AG04449 (cell line): Measurements from ENCODE around the gene MAML1.
"Not testable (repeated sequence)": the region's sequence is repeated elsewhere in the genome, so short reads cannot be mapped to it uniquely, and the experiment has no call there.

Experiments
- CTCF ChIA-PET: fragments of 350-600 bp; formaldehyde crosslinking; extraction: SDS; loops from one replicate; lab custom pipeline; 2021; ENCODE audit warnings: antibody characterized with exemption; lab: Yijun Ruan, JAX
- POLR2A ChIA-PET: fragments of 400-600, 350-600 bp; formaldehyde crosslinking; extraction: SDS; loops from one replicate; lab custom pipeline; 2020; ENCODE audit warnings: antibody characterized with exemption, inconsistent platforms; lab: Yijun Ruan, JAX
- DNase-seq: peaks from one replicate; pipeline ENCODE4 v3.0.0-alpha.2; 2010; ENCODE audit warnings: low read depth, low spot score
- H3K4me3 ChIP-seq: 2 replicates; pipeline ENCODE4 v1.5.1; 2011; ENCODE audit warnings: low read depth, mild to moderate bottlenecking, control low read depth, low read length
- CTCF ChIP-seq: IDR thresholded peaks from one replicate; pipeline ENCODE4 v1.5.1; 2011; ENCODE audit warnings: mild to moderate bottlenecking, moderate library complexity, low read length, control low read depth, inconsistent platforms; ENCODE audit not compliant: insufficient read depth; ENCODE audit errors: missing control alignments

MAML1 gene

GRCh38 chr5:179781846-179782245 is 49.2 kb downstream of the MAML1 start:
- ChIA-PET POLR2A (interaction anchor here (0.6 kb wide), 1 partner anchor 888 kb away, joined by 3 read pairs; no protein-coding TSS in a partner anchor), CTCF (interaction anchor here (0.7 to 4.1 kb wide), 5 partner anchors 10 to 19 kb away, joined by 3 to 30 read pairs (median 4); partner anchors contain the start of gene LTC4S)
- no peak for TF ChIP-seq CTCF
- no peak overlapping the region for H3K4me3 ChIP-seq
- DNase-seq, result no peak

- no peak for DNase-seq
- no peak for TF ChIP-seq CTCF
- CTCF ChIA-PET, result interaction anchor here (0.9 to 4.1 kb wide), 5 partner anchors 9 to 20 kb away, joined by 3 to 30 read pairs (median 5); no protein-coding TSS in a partner anchor
- POLR2A ChIA-PET, result no interaction called here
- no peak overlapping the region for H3K4me3 ChIP-seq
Observed at GRCh38 chr5:179783128-179783527, 50.5 kb downstream of the MAML1 start.

- POLR2A ChIA-PET, result no interaction called here
- no peak for DNase-seq
- H3K4me3 ChIP-seq, result no peak overlapping the region
- no peak for TF ChIP-seq CTCF
- CTCF ChIA-PET, result interaction anchor here (1.4 to 2.0 kb wide), 3 partner anchors 10 to 24 kb away, joined by 3 to 7 read pairs (median 3); no protein-coding TSS in a partner anchor
Observed at GRCh38 chr5:179786861-179787260, 54.2 kb downstream of the MAML1 start.

GRCh38 chr5:179788193-179788854 is 55.7 kb downstream of the MAML1 start:
- POLR2A ChIA-PET, result no interaction called here
- CTCF ChIA-PET, result interaction anchor here (0.6 to 2.0 kb wide), 6 partner anchors 8 to 25 kb away, joined by 3 to 7 read pairs (median 4); no protein-coding TSS in a partner anchor
- H3K4me3 ChIP-seq, result no peak overlapping the region
- no peak for DNase-seq
- no peak for TF ChIP-seq CTCF

GRCh38 chr5:179789278-179789677 is 56.7 kb downstream of the MAML1 start:
- CTCF ChIA-PET, result interaction anchor here (1.0 to 1.8 kb wide), 5 partner anchors 13 to 26 kb away, joined by 3 to 4 read pairs (median 3); no protein-coding TSS in a partner anchor
- DNase-seq, H3K4me3 ChIP-seq, POLR2A ChIA-PET: not testable (repeated sequence)

- POLR2A ChIA-PET, result interaction anchor here (0.6 to 1.5 kb wide), 3 partner anchors 15 to 168 kb away, joined by 3 to 5 read pairs (median 3); partner anchors contain the start of gene HNRNPH1
- DNase-seq, result no peak
- H3K4me3 ChIP-seq, result no peak overlapping the region
- no peak for TF ChIP-seq CTCF
- CTCF ChIA-PET, result interaction anchor here (0.9 to 2.9 kb wide), 4 partner anchors 9 to 173 kb away, joined by 3 to 12 read pairs (median 8); no protein-coding TSS in a partner anchor
Observed at GRCh38 chr5:179791881-179792611, 59.4 kb downstream of the MAML1 start.
